Glutamatergic neuron (in vitro differentiated cells): ENCODE measurements around the gene CAND1. TPM values are rescaled to one million over a fixed set of nuclear protein-coding genes. Genes with fewer than 3 reads are reported as not detected.

Experiments
- DNase-seq: peaks from one replicate; pipeline ENCODE4 v3.0.0; 2022
- H3K27ac Mint-ChIP-seq: one replicate; pipeline ENCODE4 v1.8.0; 2020; ENCODE audit warnings: mild to moderate bottlenecking, mixed read lengths, inconsistent platforms; ENCODE audit not compliant: unreplicated experiment
- H3K27me3 Mint-ChIP-seq: one replicate; pipeline ENCODE4 v1.8.0; 2020; ENCODE audit warnings: mild to moderate bottlenecking, moderate library complexity, mixed read lengths, inconsistent platforms; ENCODE audit not compliant: unreplicated experiment
- H3K36me3 Mint-ChIP-seq: one replicate; pipeline ENCODE4 v1.8.0; 2020; ENCODE audit warnings: mild to moderate bottlenecking, mixed read lengths, inconsistent platforms; ENCODE audit not compliant: unreplicated experiment
- H3K4me1 Mint-ChIP-seq: one replicate; pipeline ENCODE4 v1.8.0; 2020; ENCODE audit warnings: mild to moderate bottlenecking, low read depth, mixed read lengths, inconsistent platforms; ENCODE audit not compliant: unreplicated experiment
- H3K4me3 Mint-ChIP-seq: one replicate; pipeline ENCODE4 v1.8.0; 2020; ENCODE audit warnings: mild to moderate bottlenecking, mixed read lengths, inconsistent platforms; ENCODE audit not compliant: unreplicated experiment
- H3K9me3 Mint-ChIP-seq: one replicate; pipeline ENCODE4 v1.8.0; 2020; ENCODE audit warnings: mild to moderate bottlenecking, moderate library complexity, mixed read lengths, inconsistent platforms; ENCODE audit not compliant: unreplicated experiment
- CTCF ChIP-seq: fragments of 200-600 bp; sonication (generic); IDR thresholded peaks from one replicate; pipeline ENCODE4 v1.5.0; 2021; ENCODE audit not compliant: partially characterized antibody, unreplicated experiment
- total RNA-seq: library from RNA; stranded (reverse); fragmentation: NEBNext Ultra II Directional; extraction: Animal tissue kit (Norgen Biotek cat#: 25700); gene quantifications from one replicate; pipeline ENCODE4 v1.2.1, GENCODE V29; 2021; ENCODE audit not compliant: unreplicated experiment

CAND1 gene
- total RNA-seq, 1 donor from 2014 or later = 195 TPM

GRCh38 chr12:67239061-67239460 lies 30.1 kb upstream of the CAND1 start:
- no peaks in the 10 kb centered on the region for H3K36me3 Mint-ChIP-seq
- no peak for DNase-seq
- TF ChIP-seq CTCF = no peak
- H3K4me1 Mint-ChIP-seq = no peaks in the 10 kb centered on the region
- H3K9me3 Mint-ChIP-seq = no peaks in the 10 kb centered on the region
- no peaks in the 10 kb centered on the region for H3K27me3 Mint-ChIP-seq
- H3K27ac Mint-ChIP-seq = no peak overlapping the region
- no peak overlapping the region for H3K4me3 Mint-ChIP-seq

GRCh38 chr12:67241482-67241881 lies 27.7 kb upstream of the CAND1 start:
- Mint-ChIP-seq H3K27me3 (no peaks in the 10 kb centered on the region), H3K27ac (no peak overlapping the region), H3K36me3 (no peaks in the 10 kb centered on the region), H3K4me3 (no peak overlapping the region), H3K9me3 (no peaks in the 10 kb centered on the region), H3K4me1 (no peaks in the 10 kb centered on the region)
- TF ChIP-seq CTCF = no peak
- DNase-seq = no peak

- DNase-seq = no peak
- no peaks in the 10 kb centered on the region for H3K9me3 Mint-ChIP-seq
- H3K4me3 Mint-ChIP-seq = no peak overlapping the region
- H3K27me3 Mint-ChIP-seq = no peaks in the 10 kb centered on the region
- H3K27ac Mint-ChIP-seq = no peak overlapping the region
- no peak for TF ChIP-seq CTCF
- H3K36me3 Mint-ChIP-seq = no peaks in the 10 kb centered on the region
- no peaks in the 10 kb centered on the region for H3K4me1 Mint-ChIP-seq
Observed at GRCh38 chr12:67243260-67243659, 25.9 kb upstream of the CAND1 start.

GRCh38 chr12:67245571-67245970 lies 23.6 kb upstream of the CAND1 start:
- Mint-ChIP-seq H3K36me3 (no peaks in the 10 kb centered on the region), H3K27me3 (no peaks in the 10 kb centered on the region), H3K4me3 (no peak overlapping the region), H3K9me3 (no peaks in the 10 kb centered on the region), H3K27ac (no peak overlapping the region), H3K4me1 (no peaks in the 10 kb centered on the region)
- no peak for TF ChIP-seq CTCF
- DNase-seq = no peak

DNA sequence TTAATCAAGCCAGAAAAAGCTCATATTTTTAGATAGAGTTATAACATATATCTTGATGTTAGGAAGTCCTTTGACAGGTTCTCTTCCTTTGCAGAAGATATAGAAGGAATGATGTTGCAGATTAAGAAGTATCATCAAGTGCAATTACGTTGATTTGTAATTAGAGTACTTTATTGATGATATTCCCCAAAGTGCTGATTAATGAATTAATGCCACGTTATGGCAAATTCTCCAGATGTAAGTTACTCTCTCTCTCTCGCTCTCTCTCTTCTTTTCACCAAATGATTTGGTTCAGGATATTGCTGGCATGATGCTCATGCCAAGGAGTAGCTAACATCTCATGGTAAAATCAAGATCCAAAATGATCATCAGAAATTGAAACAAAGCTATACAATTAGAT lies 18.1 kb upstream of the CAND1 start:
- H3K9me3 Mint-ChIP-seq = no peaks in the 10 kb centered on the region
- no peak for TF ChIP-seq CTCF
- no peaks in the 10 kb centered on the region for H3K27me3 Mint-ChIP-seq
- no peaks in the 10 kb centered on the region for H3K36me3 Mint-ChIP-seq
- H3K27ac Mint-ChIP-seq = no peak overlapping the region
- no peak overlapping the region for H3K4me3 Mint-ChIP-seq
- H3K4me1 Mint-ChIP-seq = no peaks in the 10 kb centered on the region
- DNase-seq = no peak
